HCT116 (cell line): ENCODE measurements around the gene ANO3. TPM values are rescaled to one million over a fixed set of nuclear protein-coding genes. Genes with fewer than 3 reads are reported as not detected.

ENCODE experiments used
- ATAC-seq: fragments of 200-7000 bp; cut with Tn5 transposase; 2 replicates; pipeline ENCODE4 v1.9.1; 2020; ENCODE audit warnings: mild to moderate bottlenecking, moderate library complexity
- BruUV-seq: library from RNA; stranded (reverse); fragments of 400-500 nt; replicated peaks from 2 replicates; lab custom pipeline; 2021; lab: Mats Ljungman, UMichigan
- CTCF ChIA-PET: fragments of 300-600 bp; sonication (Branson Sonifier 250); formaldehyde crosslinking; loops from one replicate; lab custom pipeline; 2021; ENCODE audit warnings: antibody characterized with exemption; lab: Charles Lee
- POLR2A ChIA-PET: fragments of 300-600, 350-600 bp; sonication (Branson Sonifier 250); formaldehyde crosslinking; loops from one replicate; lab custom pipeline; 2021; ENCODE audit warnings: antibody characterized with exemption; lab: Charles Lee
- RAD21 ChIA-PET, 2 experiments: fragments of 300-600 bp; sonication (Branson Sonifier 250); formaldehyde crosslinking; loops; one replicate each; lab custom pipeline; 2023; ENCODE audit warnings: low total read pairs in 2 of 2; ENCODE audit not compliant: uncharacterized antibody in 2 of 2, unreplicated experiment in 2 of 2, low non-redundant PET in 1 of 2; lab: Charles Lee
- DNase-seq: peaks from one replicate; pipeline ENCODE4 v3.0.0-alpha.2; 2010; ENCODE audit warnings: low read depth, low spot score
- H2AFZ ChIP-seq: fragments of 200-600 bp; shearing (Covaris generic), sonication (generic); 2 replicates; pipeline ENCODE4 v1.6.1; 2017; ENCODE audit warnings: low read depth, mixed run types, mixed read lengths, antibody characterized with exemption, low read length; ENCODE audit not compliant: poor library complexity, severe bottlenecking
- H3K27ac ChIP-seq: 2 replicates; pipeline ENCODE4 v1.5.1; 2012; ENCODE audit warnings: low read depth, low read length
- H3K27me3 ChIP-seq: fragments of 200-600 bp; sonication (generic); 2 replicates; pipeline ENCODE4 v1.6.1; 2016; ENCODE audit warnings: mixed run types, low read length, mixed read lengths; ENCODE audit not compliant: insufficient read depth
- H3K36me3 ChIP-seq, 2 experiments: fragments of 200-500 bp in 1 of 2; fragments of 200-600 bp in 1 of 2; sonication (Bioruptor generic) in 1 of 2; sonication (generic) in 1 of 2; 2 replicates each; pipeline versions ENCODE4 v1.5.1 to v1.6.1; 2014 to 2016; ENCODE audit warnings: low read length in 2 of 2, inconsistent platforms in 1 of 2, mixed read lengths in 1 of 2, mixed run types in 1 of 2; ENCODE audit not compliant: insufficient read depth in 2 of 2, control insufficient read depth in 1 of 2
- H3K4me1 ChIP-seq, 2 experiments: fragments of 200-600 bp in 1 of 2; sonication (generic) in 1 of 2; 2 replicates each; pipeline versions ENCODE4 v1.5.1 to v1.6.1; 2012 to 2017; ENCODE audit warnings: low read length in 2 of 2, inconsistent platforms in 1 of 2, mild to moderate bottlenecking in 1 of 2, mixed read lengths in 1 of 2, mixed run types in 1 of 2, moderate library complexity in 1 of 2; ENCODE audit not compliant: insufficient read depth in 2 of 2, control insufficient read depth in 1 of 2
- H3K4me2 ChIP-seq: fragments of 200-600 bp; sonication (generic); 2 replicates; pipeline ENCODE4 v1.6.1; 2017; ENCODE audit warnings: mixed run types, low read length, mixed read lengths
- H3K4me3 ChIP-seq, 2 experiments: fragments of 200-600 bp in 1 of 2; sonication (generic) in 1 of 2; replicated peaks in 1 of 2; 2 replicates each; pipeline ENCODE4 v1.5.1; 2011 to 2016; ENCODE audit warnings: low read length in 2 of 2, control low read depth in 1 of 2, low read depth in 1 of 2, mild to moderate bottlenecking in 1 of 2, mixed read lengths in 1 of 2, mixed run types in 1 of 2
- H3K79me2 ChIP-seq: fragments of 200-600 bp; sonication (generic); 2 replicates; pipeline ENCODE4 v1.6.1; 2017; ENCODE audit warnings: mild to moderate bottlenecking, mixed run types, low read length, moderate library complexity, mixed read lengths; ENCODE audit not compliant: insufficient read depth
- H3K9ac ChIP-seq: fragments of 200-600 bp; sonication (generic); 2 replicates; pipeline ENCODE4 v1.6.1; 2016; ENCODE audit warnings: low read length, mixed read lengths
- H3K9me2 ChIP-seq: fragments of 200-600 bp; sonication (generic), shearing (Covaris generic); 2 replicates; pipeline ENCODE4 v1.6.1; 2017; ENCODE audit warnings: mixed run types, mild to moderate bottlenecking, moderate library complexity; ENCODE audit not compliant: insufficient read depth
- H3K9me3 ChIP-seq, 2 experiments: fragments of 200-500 bp in 1 of 2; fragments of 200-600 bp in 1 of 2; sonication (Bioruptor generic) in 1 of 2; sonication (generic) in 1 of 2; 2 replicates each; pipeline ENCODE4 v1.6.1; 2014 to 2017; ENCODE audit warnings: low read length in 2 of 2, mixed read lengths in 2 of 2, inconsistent platforms in 1 of 2, low read depth in 1 of 2, mild to moderate bottlenecking in 1 of 2, mixed run types in 1 of 2, moderate library complexity in 1 of 2; ENCODE audit not compliant: control insufficient read depth in 1 of 2, insufficient read depth in 1 of 2
- H4K20me1 ChIP-seq: fragments of 200-600 bp; sonication (generic), shearing (Covaris generic); 2 replicates; pipeline ENCODE4 v1.6.1; 2017; ENCODE audit warnings: mixed run types, mild to moderate bottlenecking, moderate library complexity; ENCODE audit not compliant: insufficient read depth
- ATF3 ChIP-seq: IDR thresholded peaks from 2 replicates; pipeline ENCODE4 v1.6.1; 2012
- CTCF ChIP-seq, 3 experiments: fragments of 200-600 bp in 1 of 3; sonication (generic) in 1 of 3; IDR thresholded peaks in 2 of 3; conservative IDR thresholded peaks in 1 of 3; 2 replicates each; pipeline ENCODE4 v1.5.1; 2012 to 2017; ENCODE audit warnings: low read depth in 2 of 3, low read length in 2 of 3, antibody characterized with exemption in 1 of 3, borderline replicate concordance in 1 of 3, control low read depth in 1 of 3, mild to moderate bottlenecking in 1 of 3, mixed read lengths in 1 of 3, mixed run types in 1 of 3, moderate library complexity in 1 of 3; ENCODE audit not compliant: insufficient read depth in 1 of 3
- ELF1 ChIP-seq: IDR thresholded peaks from 2 replicates; pipeline ENCODE4 v1.6.1; 2012; ENCODE audit warnings: low read depth, borderline replicate concordance
- EZH2 ChIP-seq: fragments of 200-600 bp; sonication (generic); IDR thresholded peaks from 2 replicates; pipeline ENCODE4 v1.6.1; 2017; ENCODE audit warnings: antibody characterized with exemption, mixed run types
- EZH2phosphoT487 ChIP-seq: fragments of 200-600 bp; IDR thresholded peaks from 2 replicates; pipeline ENCODE4 v1.6.1; 2018; ENCODE audit warnings: antibody characterized with exemption, borderline replicate concordance
- JUND ChIP-seq: IDR thresholded peaks from 2 replicates; pipeline ENCODE4 v1.6.1; 2012
- SRF ChIP-seq: IDR thresholded peaks from 2 replicates; pipeline ENCODE4 v1.6.1; 2012; ENCODE audit warnings: low read depth
- YY1 ChIP-seq: IDR thresholded peaks from 2 replicates; pipeline ENCODE4 v1.6.1; 2011; ENCODE audit warnings: low read length, low read depth, moderate library complexity, mild to moderate bottlenecking; ENCODE audit not compliant: insufficient replicate concordance; ENCODE audit errors: extremely low read depth
- ZBTB33 ChIP-seq: IDR thresholded peaks from 2 replicates; pipeline ENCODE4 v1.6.1; 2011; ENCODE audit warnings: mild to moderate bottlenecking, low read length, moderate library complexity; ENCODE audit not compliant: insufficient replicate concordance; ENCODE audit errors: extremely low read depth
- ZFX ChIP-seq: fragments of 450-650 bp; IDR thresholded peaks from 2 replicates; pipeline ENCODE4 v1.6.1; 2017
- intact Hi-C: fragments of 100-400 bp; cut with micrococcal nuclease; formaldehyde crosslinking; loops from 2 replicates; pipeline ENCODE4 v1.10.0; 2022
- total RNA-seq: library from RNA; stranded (reverse); gene quantifications from one replicate; pipeline ENCODE4 v1.2.1, GENCODE V29; 2021; ENCODE audit not compliant: unreplicated experiment

ANO3 gene
- total RNA-seq, 1 experiment from 2014 or later = not detected

- DNase-seq (no peak), ATAC-seq (no peak)
- H3K36me3 ChIP-seq = no peaks in the 10 kb centered on the region; a peak in 1 of 4 replicates
- RAD21 ChIA-PET = no interaction called here
- H2AFZ ChIP-seq = no peak overlapping the region
- H3K9me3 ChIP-seq = peaks cover 0 to 7% of the 10 kb centered on the region in 2 experiments; a peak in 3 of 4 replicates
- no peaks in the 10 kb centered on the region for H3K9me2 ChIP-seq
- H3K4me3 ChIP-seq = no peak overlapping the region
- no TSS peak for BruUV-seq
- H3K4me2 ChIP-seq = no peak overlapping the region
- POLR2A ChIA-PET = no interaction called here
- CTCF ChIA-PET = no interaction called here
- no peak for TF ChIP-seq EZH2phosphoT487
- no peaks in the 10 kb centered on the region for H3K79me2 ChIP-seq
- intact Hi-C loops = loop anchor here (5.0 kb wide), 1 partner anchor 634 kb away; no protein-coding TSS in a partner anchor
- no peak overlapping the region for H3K27ac ChIP-seq
- no peak overlapping the region for H3K9ac ChIP-seq
- no peaks in the 10 kb centered on the region for H3K27me3 ChIP-seq
- no peaks in the 10 kb centered on the region for H3K4me1 ChIP-seq
- H4K20me1 ChIP-seq = no peaks in the 10 kb centered on the region
Measured at GRCh38 chr11:26522912-26523610, 191.1 kb downstream of the ANO3 start.

- Histone ChIP-seq H3K79me2 (no peaks in the 10 kb centered on the region), H3K4me3 (no peak overlapping the region), H3K36me3 (no peaks in the 10 kb centered on the region; a peak in 1 of 4 replicates), H3K4me2 (no peak overlapping the region), H4K20me1 (no peaks in the 10 kb centered on the region), H2AFZ (no peak overlapping the region), H3K9ac (no peak overlapping the region), H3K27ac (no peak overlapping the region), H3K9me3 (peaks cover 0 to 7% of the 10 kb centered on the region in 2 experiments; a peak in 2 of 4 replicates), H3K27me3 (no peaks in the 10 kb centered on the region), H3K9me2 (no peaks in the 10 kb centered on the region), H3K4me1 (no peaks in the 10 kb centered on the region)
- ATAC-seq (no peak), DNase-seq (no peak)
- intact Hi-C loops = no loop called here
- TF ChIP-seq JUND (no peak), SRF (no peak), CTCF (IDR thresholded peaks at IDR 0.05 in 2 of 3, conservative IDR thresholded peaks at IDR 0.05 in 1 of 3; ENCODE audit: borderline replicate concordance in 1 of 3, insufficient read depth in 1 of 3, low read depth in 2 of 3, low read length in 2 of 3) (no peak), YY1 (no peak), EZH2 (no peak), ATF3 (no peak), ELF1 (no peak), ZFX (no peak), ZBTB33 (no peak)
- no TSS peak for BruUV-seq
- ChIA-PET RAD21 (no interaction called here), CTCF (no interaction called here), POLR2A (no interaction called here)
Measured at GRCh38 chr11:26527685-26528084, 195.8 kb downstream of the ANO3 start.
